Measurements from ENCODE around the gene BMPR1B. TPM values are rescaled to one million over a fixed set of nuclear protein-coding genes. Genes with fewer than 3 reads are reported as not detected.

The BMPR1B gene
- total RNA-seq, 1 experiment from 2014 or later: 0.35 TPM

DNA sequence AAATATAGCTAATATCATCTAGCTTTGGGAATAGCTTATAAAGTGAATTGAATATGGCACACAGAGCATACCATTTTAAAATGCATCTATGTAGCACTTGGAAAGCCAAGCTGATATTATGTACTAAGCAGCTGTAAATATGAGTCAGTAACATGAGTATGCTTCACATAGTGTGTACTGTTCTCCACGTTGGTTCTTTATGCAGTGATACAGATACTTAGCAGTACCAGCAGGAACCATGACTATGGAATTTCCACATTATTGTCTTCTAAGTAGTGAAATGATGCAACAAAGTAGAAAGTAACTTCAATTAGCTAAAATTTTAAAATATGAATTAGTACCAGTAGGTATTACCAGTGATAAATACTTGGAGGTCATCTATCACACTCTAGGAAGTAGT lies 320.1 kb downstream of the BMPR1B start:
- Histone ChIP-seq H2BK120ac (ENCODE audit: low read depth, low read length, poor library complexity, severe bottlenecking) (no peak overlapping the region), H2AK5ac (ENCODE audit: insufficient read length, low read length) (no peak overlapping the region), H3K18ac (ENCODE audit: insufficient read length, low read depth, low read length) (no peak overlapping the region), H4K91ac (ENCODE audit: insufficient read length, low read depth, low read length) (no peak overlapping the region), H3K9ac (ENCODE audit: extremely low read depth, insufficient read length, low read length) (no peak overlapping the region), H3K14ac (ENCODE audit: insufficient read depth, low read length) (no peak overlapping the region), H3K27me3 (ENCODE audit: insufficient read depth, low read length) (no peaks in the 10 kb centered on the region), H2BK20ac (ENCODE audit: low read depth, low read length, poor library complexity, severe bottlenecking) (no peak overlapping the region), H3K9me3 (ENCODE audit: control insufficient read depth, low read depth, low read length) (no peaks in the 10 kb centered on the region), H2BK5ac (ENCODE audit: insufficient read length, low read length) (no peak overlapping the region), H4K20me1 (ENCODE audit: control insufficient read depth, insufficient read depth, insufficient read length) (no peaks in the 10 kb centered on the region), H3K79me1 (ENCODE audit: insufficient read depth, low read depth, low read length, poor library complexity, severe bottlenecking) (no peaks in the 10 kb centered on the region), H3K4ac (ENCODE audit: low read depth, low read length) (no peak overlapping the region), H3K23me2 (ENCODE audit: insufficient read length, low read depth, low read length, poor library complexity, severe bottlenecking) (no peaks in the 10 kb centered on the region), H3K23ac (ENCODE audit: insufficient read length, low read depth, low read length) (no peak overlapping the region), H3K4me1 (ENCODE audit: insufficient read depth, low read length) (no peaks in the 10 kb centered on the region), H3K79me2 (ENCODE audit: insufficient read depth, low read length) (no peaks in the 10 kb centered on the region), H2BK12ac (ENCODE audit: insufficient read length, low read depth, low read length) (no peak overlapping the region), H3K27ac (ENCODE audit: insufficient read length, low read depth, low read length) (no peak overlapping the region), H3T11ph (ENCODE audit: low read length) (no peak overlapping the region), H4K5ac (ENCODE audit: insufficient read length, low read depth, low read length) (no peak overlapping the region), H3K56ac (ENCODE audit: insufficient read length, low read depth, low read length) (no peak overlapping the region), H2AFZ (ENCODE audit: low read length) (no peak overlapping the region), H3K4me2 (ENCODE audit: insufficient read depth, insufficient read length, low read length) (no peak overlapping the region), H4K8ac (replicated peaks; ENCODE audit: insufficient read length, low read depth, low read length) (no peak overlapping the region), H2BK15ac (ENCODE audit: low read depth, low read length) (no peak overlapping the region)
- Mint-ChIP-seq H3K4me1 (peaks cover 3 to 9% of the 10 kb centered on the region in 2 experiments), H3K36me3 (ENCODE audit: insufficient read depth in 1 of 3, low read depth in 3 of 3) (no peaks in the 10 kb centered on the region), H3K9me3 (no peaks in the 10 kb centered on the region), H3K27me3 (ENCODE audit: low read depth) (no peaks in the 10 kb centered on the region), H3K4me3 (no peak overlapping the region), H3K27ac (no peak overlapping the region)
- no peak for DNase-seq
- TF ChIP-seq, protein P1, sequence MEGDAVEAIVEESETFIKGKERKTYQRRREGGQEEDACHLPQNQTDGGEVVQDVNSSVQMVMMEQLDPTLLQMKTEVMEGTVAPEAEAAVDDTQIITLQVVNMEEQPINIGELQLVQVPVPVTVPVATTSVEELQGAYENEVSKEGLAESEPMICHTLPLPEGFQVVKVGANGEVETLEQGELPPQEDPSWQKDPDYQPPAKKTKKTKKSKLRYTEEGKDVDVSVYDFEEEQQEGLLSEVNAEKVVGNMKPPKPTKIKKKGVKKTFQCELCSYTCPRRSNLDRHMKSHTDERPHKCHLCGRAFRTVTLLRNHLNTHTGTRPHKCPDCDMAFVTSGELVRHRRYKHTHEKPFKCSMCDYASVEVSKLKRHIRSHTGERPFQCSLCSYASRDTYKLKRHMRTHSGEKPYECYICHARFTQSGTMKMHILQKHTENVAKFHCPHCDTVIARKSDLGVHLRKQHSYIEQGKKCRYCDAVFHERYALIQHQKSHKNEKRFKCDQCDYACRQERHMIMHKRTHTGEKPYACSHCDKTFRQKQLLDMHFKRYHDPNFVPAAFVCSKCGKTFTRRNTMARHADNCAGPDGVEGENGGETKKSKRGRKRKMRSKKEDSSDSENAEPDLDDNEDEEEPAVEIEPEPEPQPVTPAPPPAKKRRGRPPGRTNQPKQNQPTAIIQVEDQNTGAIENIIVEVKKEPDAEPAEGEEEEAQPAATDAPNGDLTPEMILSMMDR (conservative IDR thresholded peaks at IDR 0.05): no peak
- WGBS (ENCODE audit: extremely low coverage, insufficient read length, low lambda C conversion rate): no CpG with 5 or more reads among the region's 1 CpG

Measured in H9 (cell line).